OCI-M1 (cell line): Measurements from ENCODE around the gene CNNM2.
A peak's percentile ranks its signal among the peaks of the same experiment; 100 is the strongest.

Experiments
- DNase-seq: peaks from one replicate; lab custom pipeline; 2025; lab: John Stamatoyannopoulos, UW

CNNM2 gene

DNA sequence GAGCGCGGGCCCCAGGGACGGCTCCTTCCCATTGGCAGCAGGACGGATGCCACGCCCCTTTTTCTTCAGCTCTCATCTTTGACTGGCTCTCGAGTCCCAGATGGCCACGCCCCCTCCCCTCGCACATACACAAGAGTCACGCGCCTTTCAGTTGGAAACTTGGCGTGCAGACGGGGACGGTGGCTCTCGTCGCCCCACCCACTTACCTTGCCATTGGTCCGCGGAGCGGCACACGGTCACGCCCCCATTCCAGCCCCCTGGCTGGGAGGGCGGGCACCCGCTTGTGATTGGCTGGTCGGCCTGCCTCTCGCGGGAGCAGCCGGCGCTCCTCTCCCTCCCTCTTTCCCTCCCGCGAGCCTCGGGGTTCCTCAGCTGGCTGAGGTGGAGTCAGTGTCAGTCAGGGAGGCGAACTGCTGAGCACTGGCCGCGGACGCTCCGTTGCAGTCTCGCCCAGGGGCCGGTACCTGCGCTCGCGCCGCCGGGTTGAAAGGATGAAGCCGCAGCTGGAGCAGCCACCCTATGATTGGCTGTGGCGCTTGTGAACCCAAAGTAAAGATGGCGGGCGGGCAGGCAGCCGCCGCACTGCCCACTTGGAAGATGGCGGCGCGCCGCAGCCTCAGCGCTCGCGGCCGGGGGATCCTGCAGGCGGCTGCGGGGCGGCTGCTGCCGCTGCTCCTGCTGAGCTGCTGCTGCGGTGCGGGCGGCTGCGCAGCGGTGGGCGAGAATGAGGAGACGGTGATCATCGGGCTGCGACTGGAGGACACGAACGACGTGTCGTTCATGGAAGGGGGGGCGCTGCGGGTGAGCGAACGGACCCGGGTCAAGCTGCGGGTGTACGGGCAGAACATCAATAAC, at the start of gene CNNM2:
TSS of gene CNNM2 (plus strand) at position 333 of the 855 bp plus-strand sequence. CDS start at position 520, 187 bp downstream.
- DNase-seq = peak; percentile 100

- no peak for DNase-seq
Measured at GRCh38 chr10:102868911-102869257, 49.2 kb upstream of the CNNM2 start.

- DNase-seq = no peak
Measured at GRCh38 chr10:102869258-102870198, 48.6 kb upstream of the CNNM2 start, which contains the start of gene AS3MT. Gene AS3MT (plus strand): TSS chr10:102869470. CDS start chr10:102869593, 123 bp downstream.

GRCh38 chr10:102870221-102870620, 47.9 kb upstream of the CNNM2 start:
- DNase-seq = no peak

DNA sequence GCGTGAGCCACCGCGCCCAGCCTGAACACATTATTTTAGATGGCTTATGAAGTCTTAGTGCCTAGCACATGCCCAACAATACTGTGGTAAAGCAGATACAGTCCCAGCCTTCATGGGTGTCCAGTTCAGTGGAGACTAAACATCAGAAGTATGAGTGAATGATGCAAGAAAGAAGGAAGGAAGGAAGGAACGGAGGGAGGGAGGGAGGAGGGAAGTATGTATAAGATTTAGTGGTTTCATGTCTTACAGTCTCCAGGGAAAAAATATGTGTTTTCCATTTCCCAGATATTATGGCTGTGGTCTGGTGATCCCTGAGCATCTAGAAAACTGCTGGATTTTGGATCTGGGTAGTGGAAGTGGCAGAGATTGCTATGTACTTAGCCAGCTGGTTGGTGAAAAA, 45.9 kb upstream of the CNNM2 start:
- no peak for DNase-seq

DNA sequence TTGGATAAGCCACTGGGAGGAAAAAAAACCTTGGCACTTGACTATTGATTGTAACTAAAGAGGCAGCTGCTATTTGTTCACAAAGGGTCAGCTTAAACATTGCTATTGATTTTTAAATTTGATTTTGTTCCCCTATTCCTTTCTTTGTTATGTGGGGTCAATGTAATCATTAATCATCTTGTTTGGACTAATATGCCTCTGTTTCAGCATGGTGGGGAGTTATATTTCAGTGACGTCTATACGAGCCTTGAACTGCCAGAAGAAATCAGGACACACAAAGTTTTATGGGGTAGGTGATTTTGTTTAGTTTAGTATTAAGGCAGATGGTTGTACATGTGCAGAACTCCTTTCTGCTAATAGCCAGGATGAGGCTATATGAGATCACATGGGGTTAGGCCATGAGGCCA, 41.3 kb upstream of the CNNM2 start:
- no peak for DNase-seq

DNA sequence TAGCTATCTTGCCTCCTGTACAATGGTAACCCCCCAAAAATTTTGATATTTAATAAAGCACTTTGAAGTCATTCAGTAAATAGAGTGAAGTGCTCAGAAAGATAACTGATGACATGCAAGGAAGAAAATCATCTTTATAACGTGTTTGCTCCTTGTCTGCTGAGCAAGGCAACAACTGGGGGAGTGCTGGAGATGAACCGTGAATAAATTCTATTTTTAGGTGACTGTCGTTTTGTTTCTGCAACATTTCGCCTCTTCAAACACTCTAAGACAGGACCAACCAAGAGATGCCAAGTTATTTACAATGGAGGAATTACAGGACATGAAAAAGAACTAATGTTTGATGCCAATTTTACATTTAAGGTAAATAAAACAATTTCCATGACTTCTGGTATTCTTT, 39.5 kb upstream of the CNNM2 start:
- DNase-seq = no peak

DNA sequence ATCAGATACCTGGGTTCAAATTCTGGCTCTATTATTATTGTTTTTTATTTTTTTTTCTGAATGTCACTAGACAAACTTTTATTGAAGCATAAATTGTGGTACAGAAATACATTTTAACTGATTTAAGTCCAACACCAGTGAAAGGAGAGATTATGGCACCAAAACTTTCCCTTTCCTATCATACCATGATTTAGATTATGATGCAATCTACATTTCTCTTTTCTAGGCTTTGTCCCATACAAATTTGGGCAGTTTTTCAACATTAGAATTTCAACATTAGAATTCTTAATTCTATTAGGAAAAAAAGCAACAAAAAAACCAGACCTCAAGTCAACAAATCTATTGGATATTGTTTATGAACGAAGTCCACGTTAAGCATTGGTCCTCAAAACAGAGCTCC, 37.8 kb upstream of the CNNM2 start:
- DNase-seq = no peak

- DNase-seq = no peak
Measured at GRCh38 chr10:102888048-102888447, 30.0 kb upstream of the CNNM2 start.

GRCh38 chr10:102894466-102895213, 23.5 kb upstream of the CNNM2 start:
- DNase-seq = no peak

DNA sequence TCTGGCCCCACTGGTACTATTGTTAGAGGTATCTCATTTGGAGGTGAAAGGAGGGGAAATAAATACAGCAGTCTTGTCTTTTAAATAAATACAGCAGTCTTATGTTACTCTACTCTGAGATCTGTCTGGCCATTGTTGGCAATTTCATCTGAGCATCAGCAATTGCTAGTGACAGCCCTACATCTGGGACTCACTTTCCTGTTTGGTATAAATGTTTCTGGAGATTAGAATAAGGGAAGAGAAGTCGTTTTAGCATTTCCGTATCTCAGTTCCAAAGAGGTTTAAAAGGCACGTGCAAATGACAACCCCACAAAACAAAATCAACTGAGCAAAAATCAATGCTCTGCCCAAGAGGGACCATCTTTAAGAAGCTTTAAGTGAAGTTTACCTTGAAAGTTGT, 18.1 kb upstream of the CNNM2 start:
- no peak for DNase-seq

- no peak for DNase-seq
Measured at GRCh38 chr10:102904346-102904745, 13.7 kb upstream of the CNNM2 start.

DNA sequence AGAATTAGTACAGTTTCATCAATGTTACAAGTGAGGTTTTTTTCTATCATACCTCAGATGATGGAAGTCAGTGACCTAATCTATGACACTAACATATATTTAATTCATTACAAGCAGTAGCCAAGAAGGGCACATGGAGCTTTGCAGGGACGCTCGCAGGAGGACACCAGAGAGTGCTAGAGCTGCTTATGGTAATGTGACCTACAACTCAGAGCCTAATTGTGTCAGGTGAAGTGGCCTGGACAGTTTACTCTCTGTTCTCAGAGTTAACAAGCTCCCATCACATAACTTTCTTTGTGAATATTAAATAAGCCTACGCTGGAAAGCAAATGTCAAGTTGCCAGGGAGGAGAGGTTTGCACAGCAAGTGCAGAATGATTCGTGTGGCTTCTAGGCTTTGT, 11.6 kb upstream of the CNNM2 start:
- no peak for DNase-seq

DNA sequence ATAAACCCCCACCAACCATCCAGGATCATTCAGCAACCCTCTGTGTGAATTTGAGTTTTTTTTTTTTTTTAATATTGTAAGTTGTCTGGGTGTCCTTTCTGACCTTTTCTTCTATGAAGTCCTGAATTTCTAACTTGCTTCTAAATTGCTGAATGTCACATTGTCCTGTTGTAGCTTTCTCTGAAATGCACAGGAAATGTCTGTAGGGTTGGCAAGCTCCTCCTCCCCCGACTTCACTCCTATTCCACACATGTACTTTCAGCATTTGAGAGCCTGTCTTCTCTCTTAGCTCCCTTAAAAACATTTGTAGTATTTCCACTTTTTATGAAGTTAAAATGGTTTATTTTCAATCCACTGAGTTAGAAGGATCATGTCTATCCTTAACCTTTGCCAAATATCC, 3.3 kb upstream of the CNNM2 start:
- DNase-seq = no peak

- DNase-seq = no peak
Measured at GRCh38 chr10:102916173-102916572, 1.9 kb upstream of the CNNM2 start.

DNA sequence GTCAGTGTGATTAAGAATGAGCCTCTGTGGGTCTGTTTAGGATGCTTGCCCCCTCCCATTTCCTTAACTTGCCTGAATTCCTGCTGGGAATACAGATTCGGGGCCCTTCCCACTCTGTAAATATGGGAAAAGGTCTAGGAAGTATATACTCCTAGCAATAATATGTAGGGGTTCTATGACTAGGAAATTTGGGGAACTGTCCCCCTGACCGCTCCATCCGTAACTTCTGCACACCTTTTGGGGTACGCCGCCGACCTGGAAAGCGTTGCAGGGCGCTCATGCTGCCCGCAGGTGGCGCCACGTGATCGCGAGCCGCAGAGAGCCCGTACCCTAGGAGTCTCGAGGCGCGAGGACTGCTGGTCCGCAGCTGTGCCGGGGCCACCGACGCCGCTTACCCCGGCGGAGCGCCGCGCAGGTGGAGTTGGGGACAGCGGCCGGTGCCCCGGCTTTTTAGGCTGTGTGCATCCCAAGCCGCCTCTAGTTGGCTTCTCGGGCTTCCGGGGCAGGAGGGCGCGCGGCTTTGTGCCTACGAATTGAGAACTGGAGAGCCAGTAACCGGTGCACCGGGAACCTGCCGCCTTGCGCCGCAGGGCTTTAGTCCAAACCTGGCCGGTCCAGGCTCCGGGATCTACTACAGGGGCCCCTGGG, 656 bp upstream of the CNNM2 start:
- peak; percentile 88 for DNase-seq

DNA sequence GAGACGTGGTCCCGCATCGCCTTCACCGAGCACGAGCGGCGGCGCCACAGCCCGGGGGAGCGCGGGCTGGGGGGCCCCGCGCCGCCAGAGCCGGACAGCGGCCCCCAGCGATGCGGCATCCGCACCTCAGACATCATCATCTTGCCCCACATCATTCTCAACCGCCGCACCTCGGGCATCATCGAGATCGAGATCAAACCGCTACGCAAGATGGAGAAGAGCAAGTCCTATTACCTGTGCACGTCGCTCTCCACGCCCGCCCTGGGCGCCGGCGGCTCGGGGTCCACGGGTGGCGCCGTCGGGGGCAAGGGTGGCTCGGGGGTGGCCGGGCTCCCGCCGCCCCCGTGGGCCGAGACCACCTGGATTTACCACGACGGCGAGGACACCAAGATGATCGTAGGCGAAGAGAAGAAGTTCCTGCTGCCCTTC, 737 bp downstream of the CNNM2 start:
- no peak for DNase-seq

GRCh38 chr10:102919246-102919959, 1.3 kb downstream of the CNNM2 start:
- DNase-seq = no peak

DNA sequence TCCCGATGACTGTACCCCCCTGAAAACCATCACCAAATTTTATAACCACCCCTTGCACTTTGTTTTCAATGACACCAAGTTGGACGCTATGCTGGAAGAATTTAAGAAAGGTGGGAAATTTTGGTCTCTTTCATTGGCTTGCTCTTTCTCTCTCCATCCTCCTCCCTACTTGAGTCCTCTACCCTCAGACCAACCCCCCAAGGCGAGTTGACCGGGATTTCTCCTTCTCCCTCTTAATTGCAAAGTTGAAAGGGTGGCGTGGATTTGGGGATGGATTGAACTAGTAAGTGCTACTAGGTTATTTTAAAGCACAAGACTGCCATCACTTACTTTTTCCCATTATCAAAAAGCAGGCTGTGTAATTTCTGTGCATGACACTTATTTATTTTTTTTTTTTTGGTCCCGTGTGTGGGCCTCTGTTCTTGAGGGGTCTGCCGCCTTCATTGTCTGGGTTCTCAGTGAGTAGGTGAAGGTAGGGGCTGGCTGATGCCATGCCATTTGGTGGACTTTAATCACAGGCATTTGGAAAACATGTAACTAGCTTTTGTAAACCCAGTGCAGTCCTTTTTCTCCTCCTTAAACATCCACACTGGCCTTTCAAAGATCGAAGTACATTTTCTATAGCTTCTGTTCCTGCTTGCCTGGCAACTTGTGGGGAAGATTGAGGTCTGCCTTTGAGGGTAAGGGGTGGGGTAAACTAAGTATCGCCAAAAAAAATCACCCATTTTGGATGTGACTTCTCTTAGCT, 2.1 kb downstream of the CNNM2 start:
- peak; percentile 41 for DNase-seq

GRCh38 chr10:102923601-102924000, 5.5 kb downstream of the CNNM2 start:
- peak; percentile 64 for DNase-seq
